ENCODE measurements around the gene IFI30.

GRCh38 chr19:18193388-18194180 is 20.0 kb downstream of the IFI30 start:
- TF ChIP-seq CTCF (conservative IDR thresholded peaks at IDR 0.05 in 1 of 2, IDR thresholded peaks at IDR 0.05 in 1 of 2; ENCODE audit: extremely low read depth in 1 of 2, insufficient read depth in 1 of 2, low read depth in 1 of 2, low read length in 2 of 2), result no peak
- no peak for TF ChIP-seq EZH2 (IDR thresholded peaks at IDR 0.05; ENCODE audit: borderline replicate concordance, low read length)
